HG02763 (cell line): Measurements from ENCODE around the gene TTC28.
"Not testable (repeated sequence)": the region's sequence is repeated elsewhere in the genome, so short reads cannot be mapped to it uniquely, and the experiment has no call there.

Experiments used
- ATAC-seq: cut with Tn5 transposase; IDR thresholded peaks from one replicate; pipeline ENCODE4 v1.9.1; 2021; ENCODE audit warnings: mild to moderate bottlenecking, moderate library complexity; ENCODE audit not compliant: unreplicated experiment

Gene TTC28

DNA sequence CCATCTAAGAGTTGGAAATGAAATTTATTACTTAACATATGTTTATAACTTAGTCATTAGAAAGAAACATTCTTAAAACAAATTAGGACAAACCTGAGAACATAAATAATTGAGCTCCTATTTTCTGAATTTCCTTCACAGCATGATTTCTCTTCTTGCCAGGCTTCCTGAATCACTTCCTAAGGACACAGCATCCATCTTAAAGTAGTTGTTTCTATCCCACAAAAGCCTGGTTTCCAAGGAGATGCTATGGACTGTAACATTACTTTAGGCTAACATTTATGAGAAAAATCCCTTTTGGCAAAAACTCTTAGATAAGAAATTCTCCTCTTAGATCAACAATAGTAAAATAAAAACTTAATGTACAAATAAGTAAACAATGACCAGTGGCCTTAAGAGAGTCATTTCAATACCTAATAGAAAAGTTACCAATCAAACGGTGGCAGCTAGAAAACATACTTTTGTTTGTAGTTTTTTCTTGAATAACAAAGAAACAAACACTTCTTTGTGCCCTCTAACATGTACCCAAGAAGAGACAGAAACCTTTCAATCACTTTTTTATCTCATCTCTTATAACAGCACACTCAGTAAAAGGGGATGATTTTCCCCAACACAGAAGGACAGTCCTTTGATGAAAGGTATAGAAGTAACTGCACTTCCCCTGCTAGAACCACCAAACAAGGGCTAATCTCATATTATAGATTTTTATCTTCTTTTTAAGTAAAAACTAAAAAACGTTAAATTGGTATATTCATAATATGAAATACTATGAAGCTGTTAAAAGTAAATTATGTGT, 74.5 kb downstream of the TTC28 start:
- no peak for ATAC-seq

- no peak for ATAC-seq
Measured at GRCh38 chr22:28601915-28602314, 77.7 kb downstream of the TTC28 start.

GRCh38 chr22:28600546-28601143, 79.0 kb downstream of the TTC28 start:
- ATAC-seq, result no peak

GRCh38 chr22:28599693-28600092, 79.9 kb downstream of the TTC28 start:
- ATAC-seq, result no peak

DNA sequence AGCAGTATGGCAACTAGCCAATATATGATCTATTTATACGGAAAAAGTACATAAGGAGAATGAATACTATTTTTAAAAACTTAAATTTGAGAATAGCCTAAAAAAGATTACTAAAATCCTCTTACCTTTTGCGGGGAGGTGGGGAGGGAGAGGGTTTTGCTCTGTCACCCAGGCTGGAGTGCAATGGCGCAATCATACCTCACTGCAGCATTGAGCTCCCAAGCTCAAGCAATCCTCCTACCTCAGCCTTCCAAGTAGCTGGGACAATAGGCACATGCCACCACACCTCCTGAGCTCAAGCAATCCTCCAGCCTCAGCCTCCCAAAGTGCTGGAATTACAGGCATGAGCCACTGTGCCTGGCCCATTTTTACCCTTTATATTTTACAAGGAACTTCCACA, 82.0 kb downstream of the TTC28 start:
- ATAC-seq, result no peak

DNA sequence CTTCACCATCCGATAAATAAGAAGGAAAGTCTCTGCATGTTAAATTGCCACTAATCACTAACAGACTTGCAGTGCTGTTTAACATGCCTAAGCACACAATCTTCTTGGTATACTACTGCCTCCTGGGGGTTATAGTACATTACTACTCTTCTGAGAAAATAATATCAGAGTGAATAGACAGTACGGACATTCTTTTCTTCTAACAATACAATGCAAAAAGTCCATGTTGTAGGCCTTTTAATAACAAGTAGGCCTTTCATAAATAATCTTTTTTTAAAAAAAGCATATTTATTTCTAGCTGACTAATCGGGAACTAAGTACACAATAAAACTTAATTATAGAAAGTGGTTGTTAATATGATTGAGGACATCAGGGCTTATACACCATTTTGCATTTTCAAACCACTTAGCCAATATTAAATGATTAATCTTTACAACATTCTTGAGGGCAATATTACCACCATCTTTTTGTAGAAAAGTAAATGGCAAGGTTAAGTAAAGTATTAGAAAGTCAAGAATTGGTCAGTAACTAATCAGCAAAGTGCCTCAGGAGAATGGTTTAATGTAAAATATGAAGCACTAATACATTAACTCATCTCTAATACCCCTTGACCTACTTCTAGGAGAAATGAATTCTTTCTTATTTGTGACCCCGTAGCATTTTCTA, 84.7 kb downstream of the TTC28 start:
- ATAC-seq, result no peak

- ATAC-seq, result no peak
Measured at GRCh38 chr22:28594076-28594796, 85.4 kb downstream of the TTC28 start.

- no peak for ATAC-seq
Measured at GRCh38 chr22:28593299-28593698, 86.3 kb downstream of the TTC28 start.

- no peak for ATAC-seq
Measured at GRCh38 chr22:28589102-28589750, 90.4 kb downstream of the TTC28 start.

DNA sequence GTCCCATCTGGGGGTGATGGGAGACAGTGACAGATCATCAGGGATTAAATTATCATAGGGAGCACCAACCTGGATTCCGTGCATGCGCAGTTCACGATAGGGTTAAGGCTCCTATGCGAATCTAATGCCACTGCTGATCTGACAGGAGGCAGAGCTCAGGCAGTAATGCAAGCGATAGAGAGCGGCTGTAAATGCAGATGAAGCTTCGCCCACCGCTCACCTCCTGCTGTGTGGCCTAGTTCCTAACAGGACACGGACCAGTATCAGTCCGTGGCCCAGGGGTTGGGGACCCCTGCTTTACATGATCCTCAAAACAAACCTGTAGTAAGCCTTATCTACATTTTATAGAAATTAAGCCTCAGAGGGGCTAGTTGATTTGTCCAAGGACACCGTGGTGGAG, 94.3 kb downstream of the TTC28 start:
- no peak for ATAC-seq

DNA sequence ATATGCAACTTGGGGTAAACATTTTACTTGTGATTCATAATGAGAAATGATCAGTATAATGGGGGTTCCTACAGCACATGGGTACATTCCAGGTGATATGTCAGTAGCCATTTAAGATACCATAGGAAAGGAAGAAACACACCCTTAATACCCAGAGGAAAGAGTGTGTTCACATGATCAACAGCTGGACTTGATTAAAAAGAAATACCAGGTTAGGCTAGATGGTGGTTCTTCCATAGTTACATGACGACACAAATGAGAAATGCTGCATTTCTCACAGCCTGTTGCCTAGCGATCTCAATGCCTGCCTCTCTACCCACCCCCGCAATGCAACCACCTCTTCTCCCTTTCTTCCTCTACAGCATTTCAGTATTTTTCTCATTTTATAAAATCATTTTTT, 96.8 kb downstream of the TTC28 start:
- ATAC-seq, result no peak

DNA sequence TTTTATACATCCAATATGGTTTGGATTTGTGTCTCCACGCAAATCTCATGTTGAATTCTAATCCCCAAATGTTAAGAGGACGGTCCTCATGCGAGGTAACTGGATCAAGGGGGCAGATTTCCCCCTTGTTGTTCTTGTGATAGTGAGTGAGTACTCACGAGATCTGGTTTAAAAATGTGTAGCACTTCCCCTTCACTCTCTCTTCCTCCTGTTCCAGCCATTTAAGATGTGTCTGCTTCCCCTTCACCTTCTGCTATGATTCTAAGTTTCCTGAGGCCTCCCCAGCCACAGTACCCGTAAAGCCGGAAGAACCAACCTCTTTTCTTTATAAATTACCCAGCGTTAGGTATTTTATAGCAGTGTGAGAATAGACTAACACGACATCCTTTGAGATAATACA, 98.6 kb downstream of the TTC28 start:
- ATAC-seq, result no peak

DNA sequence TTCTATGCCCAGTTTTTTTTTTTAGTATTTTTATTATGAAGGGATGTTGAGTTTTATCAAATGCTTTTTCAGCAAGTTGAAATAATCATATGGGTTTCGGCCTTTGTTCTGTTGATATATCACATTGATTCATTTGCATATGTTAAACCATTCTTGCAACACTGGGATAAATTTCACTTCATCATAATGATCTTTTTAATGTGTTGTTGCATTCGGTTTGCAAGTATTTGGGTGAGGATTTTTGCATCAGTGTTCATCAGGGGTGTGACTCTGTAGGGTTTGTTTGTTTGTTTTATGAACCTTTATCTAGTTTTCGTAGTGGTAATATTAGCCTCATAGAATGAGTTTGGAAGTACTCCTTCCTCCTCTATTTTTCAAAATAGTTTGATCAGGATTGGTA, 103.5 kb downstream of the TTC28 start:
- no peak for ATAC-seq

- ATAC-seq, result no peak
Measured at GRCh38 chr22:28574159-28574788, 105.4 kb downstream of the TTC28 start.

DNA sequence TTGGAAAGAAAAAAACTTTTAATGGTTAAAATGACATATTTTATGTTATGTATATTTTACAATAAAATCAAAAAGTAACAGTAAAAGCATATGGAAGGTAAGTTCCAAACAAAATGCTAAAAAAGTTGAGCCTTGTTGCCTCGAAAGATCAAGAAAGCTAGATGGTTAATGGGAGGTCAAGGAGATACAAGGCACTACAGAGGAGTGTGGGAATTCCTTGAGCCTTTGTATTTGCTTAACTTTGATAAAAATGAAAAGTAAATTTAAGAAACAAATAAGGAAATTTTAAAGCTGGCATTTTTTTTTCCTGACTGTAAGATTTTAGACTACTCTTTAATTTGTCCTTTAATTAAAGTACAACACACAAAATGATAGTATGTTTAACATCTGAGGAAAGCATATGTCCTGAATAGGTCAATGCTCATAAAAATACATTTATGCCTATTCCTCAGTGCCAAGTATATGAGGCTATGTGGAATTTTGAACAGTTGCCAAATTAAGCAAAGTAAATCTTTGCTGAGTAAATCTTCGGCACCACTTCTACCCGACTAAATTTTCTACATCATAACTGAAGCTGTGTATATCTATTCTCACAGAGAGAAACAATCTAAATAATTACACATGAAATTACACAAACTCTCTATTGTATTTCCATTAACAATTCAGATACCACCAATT, 108.8 kb downstream of the TTC28 start:
- no peak for ATAC-seq

DNA sequence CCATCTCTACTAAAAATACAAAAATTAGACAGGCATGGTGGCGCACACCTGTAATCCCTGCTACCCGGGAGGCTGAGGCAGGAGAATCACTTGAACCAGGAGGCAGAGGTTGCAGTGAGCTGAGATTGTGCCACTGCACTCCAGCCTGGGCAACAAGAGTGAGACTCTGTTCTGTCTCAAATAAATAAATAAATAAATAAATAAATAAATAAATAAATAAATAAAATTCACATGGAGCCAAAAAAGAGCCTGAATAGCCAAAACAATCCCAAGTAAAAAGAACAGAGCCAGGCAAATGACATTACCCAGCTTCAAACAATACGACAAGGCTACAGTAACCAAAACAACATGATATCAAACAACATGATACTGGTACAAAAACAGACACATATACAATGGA, 110.7 kb downstream of the TTC28 start:
- ATAC-seq, result not testable (repeated sequence)

- no peak for ATAC-seq
Measured at GRCh38 chr22:28568099-28568498, 111.5 kb downstream of the TTC28 start.

- ATAC-seq, result not testable (repeated sequence)
Measured at GRCh38 chr22:28566920-28567499, 112.6 kb downstream of the TTC28 start.

- no peak for ATAC-seq
Measured at GRCh38 chr22:28563636-28564035, 116.0 kb downstream of the TTC28 start.

DNA sequence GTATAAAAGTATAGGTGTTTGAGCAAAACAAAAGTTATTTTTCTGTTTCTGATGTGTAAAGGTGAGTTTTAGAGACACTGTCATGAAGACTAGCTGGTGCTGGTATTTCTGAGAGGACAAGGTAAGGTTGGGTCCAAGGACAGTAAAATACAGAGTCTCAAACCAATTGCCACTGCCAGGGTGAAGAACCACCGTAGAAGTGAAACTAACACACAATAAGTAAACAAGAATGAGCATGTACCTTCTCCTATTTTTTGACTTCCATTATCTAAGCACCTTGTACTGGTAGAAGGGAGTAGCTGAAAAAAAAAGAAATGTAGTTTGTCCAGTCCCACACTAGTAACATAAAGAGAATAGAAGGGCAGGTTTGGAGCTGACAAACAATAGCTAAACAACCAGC, 117.3 kb downstream of the TTC28 start:
- no peak for ATAC-seq
